Fibroblast of lung (primary cell): ENCODE measurements around the gene MT3.

ENCODE experiments used
- EZH2 ChIP-seq: IDR thresholded peaks from 2 replicates; pipeline ENCODE4 v1.5.1; 2012; ENCODE audit warnings: low read length, control low read depth, mild to moderate bottlenecking; ENCODE audit errors: missing control alignments
- TF ChIP-seq, protein P1 (sequence below), 2 donors: IDR thresholded peaks in 1 of 2; conservative IDR thresholded peaks in 1 of 2; 1 replicate in 1 of 2; 2 replicates in 1 of 2; pipeline ENCODE4 v1.5.1; 2011 to 2012; ENCODE audit warnings: low read length in 2 of 2, control low read depth in 1 of 2, inconsistent platforms in 1 of 2, low read depth in 1 of 2, mild to moderate bottlenecking in 1 of 2

- TF ChIP-seq, protein P1, sequence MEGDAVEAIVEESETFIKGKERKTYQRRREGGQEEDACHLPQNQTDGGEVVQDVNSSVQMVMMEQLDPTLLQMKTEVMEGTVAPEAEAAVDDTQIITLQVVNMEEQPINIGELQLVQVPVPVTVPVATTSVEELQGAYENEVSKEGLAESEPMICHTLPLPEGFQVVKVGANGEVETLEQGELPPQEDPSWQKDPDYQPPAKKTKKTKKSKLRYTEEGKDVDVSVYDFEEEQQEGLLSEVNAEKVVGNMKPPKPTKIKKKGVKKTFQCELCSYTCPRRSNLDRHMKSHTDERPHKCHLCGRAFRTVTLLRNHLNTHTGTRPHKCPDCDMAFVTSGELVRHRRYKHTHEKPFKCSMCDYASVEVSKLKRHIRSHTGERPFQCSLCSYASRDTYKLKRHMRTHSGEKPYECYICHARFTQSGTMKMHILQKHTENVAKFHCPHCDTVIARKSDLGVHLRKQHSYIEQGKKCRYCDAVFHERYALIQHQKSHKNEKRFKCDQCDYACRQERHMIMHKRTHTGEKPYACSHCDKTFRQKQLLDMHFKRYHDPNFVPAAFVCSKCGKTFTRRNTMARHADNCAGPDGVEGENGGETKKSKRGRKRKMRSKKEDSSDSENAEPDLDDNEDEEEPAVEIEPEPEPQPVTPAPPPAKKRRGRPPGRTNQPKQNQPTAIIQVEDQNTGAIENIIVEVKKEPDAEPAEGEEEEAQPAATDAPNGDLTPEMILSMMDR (conservative IDR thresholded peaks at IDR 0.05 in 1 of 2, IDR thresholded peaks at IDR 0.05 in 1 of 2; ENCODE audit: low read depth in 1 of 2, low read length in 2 of 2): no peak
- no peak for TF ChIP-seq EZH2
Measured at GRCh38 chr16:56617212-56618085, 28.1 kb downstream of the MT3 start.
